ENCODE data around the gene AUTS2. TPM values are rescaled to one million over a fixed set of nuclear protein-coding genes. Genes with fewer than 3 reads are reported as not detected.
"Not testable (repeated sequence)": the region's sequence is repeated elsewhere in the genome, so short reads cannot be mapped to it uniquely, and the experiment has no call there.

AUTS2 gene
- total and polyA plus RNA-seq, 4 experiments from 2014 or later = 3.4 to 35.2 (median 25.5) TPM

- POLR2A ChIA-PET (ENCODE audit: partially characterized antibody) = no interaction called here
- H3K4me3 ChIP-seq (ENCODE audit: low read length in 2 of 2) = no peak overlapping the region
- no peaks in the 10 kb centered on the region for H3K9me3 ChIP-seq (ENCODE audit: control insufficient read depth in 1 of 2, low read length in 2 of 2)
- H3K36me3 Mint-ChIP-seq = no peaks in the 10 kb centered on the region
- peak overlapping the region in 5 of 7 donors; percentile 24 to 87 (median 80) for H3K27ac Mint-ChIP-seq
- H3K27me3 ChIP-seq (ENCODE audit: insufficient read depth, low read length) = no peaks in the 10 kb centered on the region
- H3K9me3 Mint-ChIP-seq = peaks cover 0 to 5% (median 3%) of the 10 kb centered on the region in 8 donors
- peaks cover 16% of the 10 kb centered on the region for H3K4me1 ChIP-seq (ENCODE audit: insufficient read depth, low read length)
- CTCF ChIA-PET (ENCODE audit: partially characterized antibody) = no interaction called here
- intact Hi-C loops (cut with micrococcal nuclease) = no loop called here
- H3K36me3 ChIP-seq (ENCODE audit: insufficient read depth, low read length) = no peaks in the 10 kb centered on the region
- peak overlapping the region in 2 of 8 donors; percentile 56 to 70 for H3K4me3 Mint-ChIP-seq
- peaks cover 5 to 29% (median 12%) of the 10 kb centered on the region in 4 donors for H3K4me1 Mint-ChIP-seq
- no peaks in the 10 kb centered on the region for H3K27me3 Mint-ChIP-seq
- no peak overlapping the region for H3K27ac ChIP-seq (ENCODE audit: low read depth, low read length)
- no peak for DNase-seq
These were observed 757.1 kb downstream of the AUTS2 start for GRCh38 chr7:70355198-70356020.

GRCh38 chr7:70356085-70356786, 758.0 kb downstream of the AUTS2 start:
- Histone ChIP-seq H3K9me3 (ENCODE audit: control insufficient read depth in 1 of 2, low read length in 2 of 2) (no peaks in the 10 kb centered on the region), H3K4me1 (ENCODE audit: insufficient read depth, low read length) (peaks cover 16% of the 10 kb centered on the region), H3K27me3 (ENCODE audit: insufficient read depth, low read length) (no peaks in the 10 kb centered on the region), H3K27ac (ENCODE audit: low read depth, low read length) (no peak overlapping the region), H3K36me3 (ENCODE audit: insufficient read depth, low read length) (no peaks in the 10 kb centered on the region), H3K4me3 (ENCODE audit: low read length in 2 of 2) (no peak overlapping the region)
- Mint-ChIP-seq H3K4me1 (peaks cover 5 to 29% (median 12%) of the 10 kb centered on the region in 4 donors), H3K4me3 (no peak overlapping the region), H3K36me3 (no peaks in the 10 kb centered on the region), H3K27me3 (no peaks in the 10 kb centered on the region), H3K27ac (peak overlapping the region in 1 of 7 donors; percentile 48), H3K9me3 (peaks cover 0 to 5% (median 0%) of the 10 kb centered on the region in 8 donors)
- DNase-seq = no peak
- intact Hi-C loops (cut with micrococcal nuclease) = no loop called here
- ChIA-PET POLR2A (ENCODE audit: partially characterized antibody) (no interaction called here), CTCF (ENCODE audit: partially characterized antibody) (no interaction called here)

GRCh38 chr7:70356787-70357328, 758.6 kb downstream of the AUTS2 start:
- H3K36me3 Mint-ChIP-seq = no peaks in the 10 kb centered on the region
- H3K27ac Mint-ChIP-seq = no peak overlapping the region
- Histone ChIP-seq H3K9me3 (ENCODE audit: control insufficient read depth in 1 of 2, low read length in 2 of 2) (no peaks in the 10 kb centered on the region), H3K4me1 (ENCODE audit: insufficient read depth, low read length) (peaks cover 20% of the 10 kb centered on the region), H3K27ac (ENCODE audit: low read depth, low read length) (no peak overlapping the region), H3K36me3 (ENCODE audit: insufficient read depth, low read length) (no peaks in the 10 kb centered on the region), H3K27me3 (ENCODE audit: insufficient read depth, low read length) (no peaks in the 10 kb centered on the region), H3K4me3 (ENCODE audit: low read length in 2 of 2) (no peak overlapping the region)
- no peak overlapping the region for H3K4me3 Mint-ChIP-seq
- H3K4me1 Mint-ChIP-seq = peaks cover 8 to 33% (median 17%) of the 10 kb centered on the region in 4 donors
- no peaks in the 10 kb centered on the region for H3K27me3 Mint-ChIP-seq
- peaks cover 0 to 5% (median under 1%) of the 10 kb centered on the region in 8 donors for H3K9me3 Mint-ChIP-seq
- ChIA-PET POLR2A (ENCODE audit: partially characterized antibody) (no interaction called here), CTCF (ENCODE audit: partially characterized antibody) (no interaction called here)
- DNase-seq = no peak
- intact Hi-C loops (cut with micrococcal nuclease) = no loop called here

- intact Hi-C loops (cut with micrococcal nuclease) = no loop called here
- Mint-ChIP-seq H3K4me1 (peaks cover 9 to 20% (median 14%) of the 10 kb centered on the region in 4 donors), H3K36me3 (no peaks in the 10 kb centered on the region), H3K9me3 (peaks cover 0 to 5% (median under 1%) of the 10 kb centered on the region in 8 donors), H3K27me3 (no peaks in the 10 kb centered on the region), H3K27ac (peak overlapping the region in 1 of 7 donors; percentile 6), H3K4me3 (no peak overlapping the region)
- Histone ChIP-seq H3K36me3 (ENCODE audit: insufficient read depth, low read length) (no peaks in the 10 kb centered on the region), H3K4me1 (ENCODE audit: insufficient read depth, low read length) (peaks cover 10% of the 10 kb centered on the region), H3K27ac (ENCODE audit: low read depth, low read length) (no peak overlapping the region), H3K9me3 (ENCODE audit: control insufficient read depth in 1 of 2, low read length in 2 of 2) (no peaks in the 10 kb centered on the region), H3K4me3 (ENCODE audit: low read length in 2 of 2) (no peak overlapping the region), H3K27me3 (ENCODE audit: insufficient read depth, low read length) (no peaks in the 10 kb centered on the region)
- ChIA-PET CTCF (ENCODE audit: partially characterized antibody) (no interaction called here), POLR2A (ENCODE audit: partially characterized antibody) (no interaction called here)
- no peak for DNase-seq
These were observed 762.3 kb downstream of the AUTS2 start for GRCh38 chr7:70360557-70360956.

GRCh38 chr7:70361821-70362220, 763.5 kb downstream of the AUTS2 start:
- ChIA-PET CTCF (ENCODE audit: partially characterized antibody) (no interaction called here), POLR2A (ENCODE audit: partially characterized antibody) (no interaction called here)
- Mint-ChIP-seq H3K4me3 (peak overlapping the region in 2 of 8 donors; percentile 6 to 9), H3K36me3 (no peaks in the 10 kb centered on the region), H3K9me3 (peaks cover 0 to 8% (median 4%) of the 10 kb centered on the region in 8 donors), H3K27ac (peak overlapping the region in 1 of 7 donors; percentile 37), H3K27me3 (peaks cover 0 to 4% of the 10 kb centered on the region in 2 donors), H3K4me1 (peaks cover 9 to 16% (median 12%) of the 10 kb centered on the region in 4 donors)
- H3K27me3 ChIP-seq (ENCODE audit: insufficient read depth, low read length) = no peaks in the 10 kb centered on the region
- H3K9me3 ChIP-seq (ENCODE audit: control insufficient read depth in 1 of 2, low read length in 2 of 2) = no peaks in the 10 kb centered on the region
- DNase-seq = no peak
- H3K36me3 ChIP-seq (ENCODE audit: insufficient read depth, low read length) = no peaks in the 10 kb centered on the region
- no peak overlapping the region for H3K4me3 ChIP-seq (ENCODE audit: low read length in 2 of 2)
- intact Hi-C loops (cut with micrococcal nuclease) = no loop called here
- H3K27ac ChIP-seq (ENCODE audit: low read depth, low read length) = no peak overlapping the region
- H3K4me1 ChIP-seq (ENCODE audit: insufficient read depth, low read length) = peaks cover 10% of the 10 kb centered on the region

- H3K9me3 ChIP-seq (ENCODE audit: control insufficient read depth in 1 of 2, low read length in 2 of 2); H3K27me3 Mint-ChIP-seq; H3K36me3 Mint-ChIP-seq; H3K27ac Mint-ChIP-seq; CTCF ChIA-PET (ENCODE audit: partially characterized antibody); H3K27ac ChIP-seq (ENCODE audit: low read depth, low read length); POLR2A ChIA-PET (ENCODE audit: partially characterized antibody); H3K4me3 Mint-ChIP-seq; H3K27me3 ChIP-seq (ENCODE audit: insufficient read depth, low read length); intact Hi-C loops (cut with micrococcal nuclease); DNase-seq; H3K36me3 ChIP-seq (ENCODE audit: insufficient read depth, low read length); H3K4me1 ChIP-seq (ENCODE audit: insufficient read depth, low read length); H3K9me3 Mint-ChIP-seq; H3K4me3 ChIP-seq (ENCODE audit: low read length in 2 of 2): not testable (repeated sequence)
- H3K4me1 Mint-ChIP-seq = peaks cover 9 to 16% (median 12%) of the 10 kb centered on the region in 4 donors
These were observed 766.1 kb downstream of the AUTS2 start for GRCh38 chr7:70364393-70364792.

GRCh38 chr7:70371652-70372051, 773.4 kb downstream of the AUTS2 start:
- no peaks in the 10 kb centered on the region for H3K27me3 ChIP-seq (ENCODE audit: insufficient read depth, low read length)
- no peak for DNase-seq
- H3K27ac ChIP-seq (ENCODE audit: low read depth, low read length) = no peak overlapping the region
- no peak overlapping the region for H3K4me3 ChIP-seq (ENCODE audit: low read length in 2 of 2)
- Mint-ChIP-seq H3K9me3 (peaks cover 0 to 2% (median 0%) of the 10 kb centered on the region in 8 donors), H3K36me3 (no peaks in the 10 kb centered on the region), H3K27ac (no peak overlapping the region), H3K27me3 (peaks cover 0 to under 1% of the 10 kb centered on the region in 2 donors), H3K4me3 (no peak overlapping the region), H3K4me1 (no peaks in the 10 kb centered on the region)
- intact Hi-C loops (cut with micrococcal nuclease) = no loop called here
- H3K36me3 ChIP-seq (ENCODE audit: insufficient read depth, low read length) = no peaks in the 10 kb centered on the region
- H3K9me3 ChIP-seq (ENCODE audit: control insufficient read depth in 1 of 2, low read length in 2 of 2) = no peaks in the 10 kb centered on the region
- H3K4me1 ChIP-seq (ENCODE audit: insufficient read depth, low read length) = no peaks in the 10 kb centered on the region
- ChIA-PET CTCF (ENCODE audit: partially characterized antibody) (no interaction called here), POLR2A (ENCODE audit: partially characterized antibody) (no interaction called here)

All from CD4-positive, alpha-beta memory T cell (primary cell).